ENCODE measurements around the gene TTC34.

Gene TTC34

GRCh38 chr1:2604156-2604843 is 197.2 kb downstream of the TTC34 start:
- no peak for DNase-seq
- in situ Hi-C loops (cut with HindIII; ENCODE audit: low pct_ligation_motif_present, low pct_unique_long_range_greater_than_20kb, low sequenced_read_pairs) = no loop called here

- DNase-seq = no peak
- in situ Hi-C loops (cut with HindIII; ENCODE audit: low pct_ligation_motif_present, low pct_unique_long_range_greater_than_20kb, low sequenced_read_pairs) = no loop called here
Observed at GRCh38 chr1:2603521-2604155, 197.9 kb downstream of the TTC34 start.

- in situ Hi-C loops (cut with HindIII; ENCODE audit: low pct_ligation_motif_present, low pct_unique_long_range_greater_than_20kb, low sequenced_read_pairs) = no loop called here
- no peak for DNase-seq
Observed at GRCh38 chr1:2602866-2603520, 198.5 kb downstream of the TTC34 start.

- in situ Hi-C loops (cut with HindIII; ENCODE audit: low pct_ligation_motif_present, low pct_unique_long_range_greater_than_20kb, low sequenced_read_pairs) = no loop called here
- no peak for DNase-seq
Observed at GRCh38 chr1:2602311-2602835, 199.1 kb downstream of the TTC34 start.

- in situ Hi-C loops (cut with HindIII; ENCODE audit: low pct_ligation_motif_present, low pct_unique_long_range_greater_than_20kb, low sequenced_read_pairs) = no loop called here
- DNase-seq = no peak
Observed at GRCh38 chr1:2601721-2602303, 199.7 kb downstream of the TTC34 start.

GRCh38 chr1:2598329-2598931 is 203.1 kb downstream of the TTC34 start:
- no peak for DNase-seq
- in situ Hi-C loops (cut with HindIII; ENCODE audit: low pct_ligation_motif_present, low pct_unique_long_range_greater_than_20kb, low sequenced_read_pairs) = no loop called here

- in situ Hi-C loops (cut with HindIII; ENCODE audit: low pct_ligation_motif_present, low pct_unique_long_range_greater_than_20kb, low sequenced_read_pairs) = no loop called here
- DNase-seq = no peak
Observed at GRCh38 chr1:2597441-2598328, 203.8 kb downstream of the TTC34 start.

- no peak for DNase-seq
- in situ Hi-C loops (cut with HindIII; ENCODE audit: low pct_ligation_motif_present, low pct_unique_long_range_greater_than_20kb, low sequenced_read_pairs) = no loop called here
Observed at GRCh38 chr1:2596530-2597333, 204.8 kb downstream of the TTC34 start.

GRCh38 chr1:2595812-2596529 is 205.5 kb downstream of the TTC34 start:
- no peak for DNase-seq
- in situ Hi-C loops (cut with HindIII; ENCODE audit: low pct_ligation_motif_present, low pct_unique_long_range_greater_than_20kb, low sequenced_read_pairs) = no loop called here

GRCh38 chr1:2595261-2595811 is 206.2 kb downstream of the TTC34 start:
- DNase-seq = no peak
- in situ Hi-C loops (cut with HindIII; ENCODE audit: low pct_ligation_motif_present, low pct_unique_long_range_greater_than_20kb, low sequenced_read_pairs) = no loop called here

- in situ Hi-C loops (cut with HindIII; ENCODE audit: low pct_ligation_motif_present, low pct_unique_long_range_greater_than_20kb, low sequenced_read_pairs) = no loop called here
- DNase-seq = no peak
Observed at GRCh38 chr1:2594641-2595131, 206.8 kb downstream of the TTC34 start.

- in situ Hi-C loops (cut with HindIII; ENCODE audit: low pct_ligation_motif_present, low pct_unique_long_range_greater_than_20kb, low sequenced_read_pairs) = no loop called here
- no peak for DNase-seq
Observed at GRCh38 chr1:2594001-2594640, 207.4 kb downstream of the TTC34 start.

GRCh38 chr1:2593251-2593878 is 208.1 kb downstream of the TTC34 start:
- in situ Hi-C loops (cut with HindIII; ENCODE audit: low pct_ligation_motif_present, low pct_unique_long_range_greater_than_20kb, low sequenced_read_pairs) = no loop called here
- DNase-seq = no peak

- in situ Hi-C loops (cut with HindIII; ENCODE audit: low pct_ligation_motif_present, low pct_unique_long_range_greater_than_20kb, low sequenced_read_pairs) = no loop called here
- DNase-seq = no peak
Observed at GRCh38 chr1:2592672-2593071, 208.8 kb downstream of the TTC34 start.

GRCh38 chr1:2591581-2592261 is 209.8 kb downstream of the TTC34 start:
- no peak for DNase-seq
- in situ Hi-C loops (cut with HindIII; ENCODE audit: low pct_ligation_motif_present, low pct_unique_long_range_greater_than_20kb, low sequenced_read_pairs) = no loop called here

Measured in ACHN (cell line).